Loucy (cell line): ENCODE data around the gene TPSB2.

Experiments used
- CTCF ChIP-seq: fragments of 200-600 bp; sonication (generic); conservative IDR thresholded peaks from 2 replicates; pipeline ENCODE4 v1.5.1; 2014; ENCODE audit warnings: mild to moderate bottlenecking, antibody characterized with exemption, low read length
- EZH2phosphoT487 ChIP-seq: fragments of 200-600 bp; IDR thresholded peaks from 2 replicates; pipeline ENCODE4 v1.6.1; 2018; ENCODE audit warnings: antibody characterized with exemption, mild to moderate bottlenecking, moderate library complexity, borderline replicate concordance

GRCh38 chr16:1208239-1208830, 21.6 kb downstream of the TPSB2 start:
- no peak for TF ChIP-seq CTCF
- no peak for TF ChIP-seq EZH2phosphoT487
